ENCODE results near the gene RYR1. TPM values are rescaled to one million over a fixed set of nuclear protein-coding genes. Genes with fewer than 3 reads are reported as not detected.
"Not testable (repeated sequence)": the region's sequence is repeated elsewhere in the genome, so short reads cannot be mapped to it uniquely, and the experiment has no call there.

RYR1 gene
- total RNA-seq, 1 donor from 2014 or later = 3.8 TPM

DNA sequence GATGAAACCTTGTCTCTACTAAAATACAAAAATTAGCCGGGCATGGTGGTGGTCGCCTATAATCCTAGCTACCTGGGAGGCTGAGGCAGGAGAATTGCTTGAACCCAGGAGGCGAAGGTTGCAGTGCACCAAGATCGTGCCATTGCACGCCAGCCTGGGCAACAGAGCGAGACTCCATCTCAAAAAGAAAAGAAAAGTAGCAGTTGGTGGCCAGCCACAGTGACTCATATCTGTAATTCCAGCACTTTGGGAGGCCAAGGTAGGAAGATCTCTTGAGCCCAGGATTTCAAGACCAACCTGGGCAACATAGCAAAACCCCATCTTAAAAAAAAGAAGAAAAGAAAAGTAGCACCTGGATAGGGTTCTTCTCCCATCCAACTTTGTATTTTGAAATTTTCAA, 79.7 kb downstream of the RYR1 start:
- H3K4me3 Mint-ChIP-seq; DNase-seq (ENCODE audit: low spot score); H3K27ac Mint-ChIP-seq; H3K9me3 Mint-ChIP-seq; intact Hi-C loops (cut with micrococcal nuclease); H3K36me3 Mint-ChIP-seq (ENCODE audit: low read depth): not testable (repeated sequence)
- Mint-ChIP-seq H3K27me3 (ENCODE audit: insufficient read depth) (peaks cover 13% of the 10 kb centered on the region), H3K4me1 (ENCODE audit: low read depth) (peaks cover 21% of the 10 kb centered on the region)

DNA sequence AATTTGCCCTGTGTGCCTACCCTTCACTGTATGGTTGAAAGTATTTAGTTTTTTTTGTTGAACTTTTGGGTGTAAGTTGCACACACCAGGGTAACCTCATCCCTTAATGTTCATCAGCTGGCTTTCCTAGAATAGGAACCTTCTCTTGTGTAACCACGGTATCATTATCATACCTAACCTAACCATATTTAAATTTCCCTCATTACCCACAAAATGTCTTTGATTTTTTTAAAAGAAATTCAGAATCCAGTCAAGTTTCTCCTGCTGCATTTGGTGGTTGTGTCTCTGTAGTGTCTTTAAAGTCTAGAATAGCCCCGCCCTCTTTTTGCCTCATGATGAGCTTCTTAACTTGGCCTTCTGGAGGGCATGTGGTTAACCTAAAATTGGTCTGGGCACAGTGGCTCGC, 80.3 kb downstream of the RYR1 start:
- no peaks in the 10 kb centered on the region for H3K36me3 Mint-ChIP-seq (ENCODE audit: low read depth)
- H3K4me3 Mint-ChIP-seq = no peak overlapping the region
- intact Hi-C loops (cut with micrococcal nuclease) = no loop called here
- H3K9me3 Mint-ChIP-seq = no peaks in the 10 kb centered on the region
- peaks cover 21% of the 10 kb centered on the region for H3K4me1 Mint-ChIP-seq (ENCODE audit: low read depth)
- H3K27me3 Mint-ChIP-seq (ENCODE audit: insufficient read depth) = peaks cover 9% of the 10 kb centered on the region
- peak; percentile 19 for DNase-seq (ENCODE audit: low spot score)
- no peak overlapping the region for H3K27ac Mint-ChIP-seq

DNA sequence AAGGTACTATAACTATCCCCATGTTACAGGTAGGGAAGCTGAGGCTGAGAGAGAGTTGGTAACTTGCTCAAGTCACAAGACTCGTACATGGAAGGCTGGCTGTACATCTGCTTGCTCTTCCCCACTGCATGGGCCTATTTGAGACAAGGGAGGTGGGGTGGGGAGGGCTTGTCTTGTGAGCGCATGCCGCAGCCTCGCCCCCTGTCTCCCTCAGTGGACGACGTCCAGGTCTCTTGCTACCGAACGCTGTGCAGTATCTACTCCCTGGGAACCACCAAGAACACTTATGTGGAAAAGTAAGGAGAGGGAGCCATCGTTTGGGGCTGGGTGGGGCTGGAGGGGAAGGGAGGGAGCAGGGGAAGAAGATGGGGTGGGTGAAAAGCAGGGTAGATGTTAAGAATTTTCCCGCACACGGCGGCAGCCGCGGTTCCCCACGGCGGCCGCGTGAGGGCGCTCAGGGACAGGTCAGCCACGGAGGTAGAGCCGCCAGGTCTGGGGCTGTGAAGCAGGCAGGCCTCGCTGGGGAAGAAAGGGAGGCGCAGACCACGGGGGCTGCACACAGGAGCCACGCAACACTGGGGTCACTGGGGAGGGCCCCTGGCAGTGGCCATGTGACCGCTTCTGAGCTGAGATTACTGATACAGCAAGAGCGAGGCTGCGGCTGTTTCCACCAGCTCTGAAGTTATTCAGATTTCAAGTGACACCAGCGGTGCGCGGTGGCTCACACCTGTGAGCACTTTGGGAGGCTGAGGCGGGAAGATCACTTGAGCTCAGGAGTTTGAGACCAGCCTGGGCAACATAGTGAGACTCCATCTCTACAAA, 81.5 kb downstream of the RYR1 start:
- Mint-ChIP-seq H3K9me3 (no peaks in the 10 kb centered on the region), H3K36me3 (ENCODE audit: low read depth) (no peaks in the 10 kb centered on the region), H3K27ac (no peak overlapping the region), H3K4me3 (no peak overlapping the region), H3K4me1 (ENCODE audit: low read depth) (peaks cover 21% of the 10 kb centered on the region), H3K27me3 (ENCODE audit: insufficient read depth) (peaks cover 9% of the 10 kb centered on the region)
- intact Hi-C loops (cut with micrococcal nuclease) = loop anchor here (1.0 kb wide), 6 partner anchors 23 to 437 kb away; partner anchors contain the start of gene FAM98C
- peak; percentile 69 for DNase-seq (ENCODE audit: low spot score)

DNA sequence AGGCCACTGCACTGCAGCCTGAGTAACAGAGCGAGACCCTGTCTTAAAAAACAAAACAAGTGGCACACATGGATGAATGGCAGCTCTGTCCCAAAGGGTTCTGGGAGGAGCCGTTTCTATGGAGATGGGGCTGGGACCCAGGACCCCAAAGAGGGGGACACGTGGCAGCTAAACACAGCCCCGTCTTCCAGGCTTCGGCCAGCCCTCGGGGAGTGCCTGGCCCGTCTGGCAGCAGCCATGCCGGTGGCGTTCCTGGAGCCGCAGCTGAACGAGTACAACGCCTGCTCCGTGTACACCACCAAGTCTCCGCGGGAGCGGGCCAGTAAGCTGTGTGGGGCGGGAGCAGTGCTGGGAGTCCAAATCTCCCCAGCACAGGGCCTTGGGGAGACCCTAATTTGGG, 82.4 kb downstream of the RYR1 start:
- intact Hi-C loops (cut with micrococcal nuclease) = loop anchor here (1.0 kb wide), 6 partner anchors 22 to 436 kb away; partner anchors contain the start of gene FAM98C
- DNase-seq (ENCODE audit: low spot score) = no peak
- peaks cover 2% of the 10 kb centered on the region for H3K27me3 Mint-ChIP-seq (ENCODE audit: insufficient read depth)

DNA sequence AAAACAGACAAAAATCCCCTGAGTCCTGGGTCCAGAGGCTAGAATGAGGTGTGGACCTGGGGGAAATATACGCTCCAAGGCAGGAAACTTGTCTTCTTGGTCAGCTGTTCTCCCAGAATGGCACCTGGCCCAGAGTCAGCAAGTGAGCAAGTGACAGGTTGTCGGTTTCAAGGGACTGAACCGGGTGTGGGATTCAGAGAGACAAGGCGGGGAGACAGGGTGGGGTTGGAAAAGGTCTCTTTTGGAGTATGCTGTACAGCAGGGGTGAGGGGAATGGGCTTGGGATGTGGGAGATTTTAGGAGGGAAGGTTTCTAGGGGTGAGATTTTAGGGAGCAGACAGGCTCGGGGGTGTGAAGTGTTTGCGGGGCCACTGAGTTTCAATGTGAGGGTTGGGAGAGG, 83.3 kb downstream of the RYR1 start:
- Mint-ChIP-seq H3K9me3 (no peaks in the 10 kb centered on the region), H3K4me1 (ENCODE audit: low read depth) (peaks cover 21% of the 10 kb centered on the region), H3K27ac (no peak overlapping the region), H3K27me3 (ENCODE audit: insufficient read depth) (peaks cover 1% of the 10 kb centered on the region), H3K36me3 (ENCODE audit: low read depth) (no peaks in the 10 kb centered on the region), H3K4me3 (no peak overlapping the region)
- DNase-seq (ENCODE audit: low spot score) = no peak
- intact Hi-C loops (cut with micrococcal nuclease) = no loop called here

More for the DNA sequence above, 82.4 kb downstream of the RYR1 start:
- peaks cover 21% of the 10 kb centered on the region for H3K4me1 Mint-ChIP-seq (ENCODE audit: low read depth)
- H3K36me3 Mint-ChIP-seq (ENCODE audit: low read depth) = no peaks in the 10 kb centered on the region
- no peaks in the 10 kb centered on the region for H3K9me3 Mint-ChIP-seq
- H3K27ac Mint-ChIP-seq = no peak overlapping the region
- H3K4me3 Mint-ChIP-seq = no peak overlapping the region

DNA sequence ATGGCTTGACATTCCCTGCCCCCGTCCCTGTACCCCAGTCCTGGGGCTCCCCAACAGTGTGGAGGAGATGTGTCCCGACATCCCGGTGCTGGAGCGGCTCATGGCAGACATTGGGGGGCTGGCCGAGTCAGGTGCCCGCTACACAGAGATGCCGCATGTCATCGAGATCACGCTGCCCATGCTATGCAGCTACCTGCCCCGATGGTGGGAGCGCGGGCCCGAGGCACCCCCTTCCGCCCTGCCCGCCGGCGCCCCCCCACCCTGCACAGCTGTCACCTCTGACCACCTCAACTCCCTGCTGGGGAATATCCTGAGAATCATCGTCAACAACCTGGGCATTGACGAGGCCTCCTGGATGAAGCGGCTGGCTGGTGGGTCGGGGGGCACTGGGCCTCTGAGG, 83.8 kb downstream of the RYR1 start:
- intact Hi-C loops (cut with micrococcal nuclease) = no loop called here
- H3K27ac Mint-ChIP-seq = no peak overlapping the region
- H3K4me1 Mint-ChIP-seq (ENCODE audit: low read depth) = peaks cover 21% of the 10 kb centered on the region
- no peaks in the 10 kb centered on the region for H3K36me3 Mint-ChIP-seq (ENCODE audit: low read depth)
- peaks cover 4% of the 10 kb centered on the region for H3K27me3 Mint-ChIP-seq (ENCODE audit: insufficient read depth)
- no peak overlapping the region for H3K4me3 Mint-ChIP-seq
- DNase-seq (ENCODE audit: low spot score) = no peak
- no peaks in the 10 kb centered on the region for H3K9me3 Mint-ChIP-seq

DNA sequence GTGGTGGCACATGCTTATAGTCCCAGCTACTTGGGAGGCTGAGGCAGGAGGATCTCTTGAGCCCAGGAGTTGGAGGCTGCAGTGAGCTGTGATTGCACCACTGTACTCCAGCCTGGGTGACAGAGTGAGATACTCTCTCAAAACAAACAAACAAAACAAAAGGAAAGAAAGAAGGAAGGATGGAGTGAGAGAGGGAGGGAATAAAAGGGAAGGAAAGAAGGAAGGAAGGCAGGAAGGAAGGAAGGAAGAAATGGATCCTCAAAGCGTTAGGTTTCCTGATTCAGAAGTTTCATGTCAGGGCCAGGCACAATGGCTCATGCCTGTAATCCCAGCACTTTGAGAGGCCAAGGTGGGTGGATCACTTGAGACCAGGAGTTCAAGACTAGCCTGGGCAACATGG, 84.5 kb downstream of the RYR1 start:
- H3K27ac Mint-ChIP-seq; intact Hi-C loops (cut with micrococcal nuclease); DNase-seq (ENCODE audit: low spot score); H3K36me3 Mint-ChIP-seq (ENCODE audit: low read depth); H3K4me3 Mint-ChIP-seq; H3K9me3 Mint-ChIP-seq; H3K27me3 Mint-ChIP-seq (ENCODE audit: insufficient read depth): not testable (repeated sequence)
- peaks cover 20% of the 10 kb centered on the region for H3K4me1 Mint-ChIP-seq (ENCODE audit: low read depth)

DNA sequence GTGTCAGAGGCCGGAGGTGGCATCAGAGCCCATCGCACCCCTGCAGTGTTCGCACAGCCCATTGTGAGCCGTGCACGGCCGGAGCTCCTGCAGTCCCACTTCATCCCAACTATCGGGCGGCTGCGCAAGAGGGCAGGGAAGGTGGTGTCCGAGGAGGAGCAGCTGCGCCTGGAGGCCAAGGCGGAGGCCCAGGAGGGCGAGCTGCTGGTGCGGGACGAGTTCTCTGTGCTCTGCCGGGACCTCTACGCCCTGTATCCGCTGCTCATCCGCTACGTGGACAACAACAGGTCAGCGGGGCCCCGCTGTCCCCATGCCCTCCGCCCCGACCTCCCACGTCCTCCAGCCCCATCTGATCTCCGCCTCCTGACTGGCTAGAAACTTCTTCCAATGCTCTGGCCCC, 85.7 kb downstream of the RYR1 start:
- peaks cover 9% of the 10 kb centered on the region for H3K4me1 Mint-ChIP-seq (ENCODE audit: low read depth)
- intact Hi-C loops (cut with micrococcal nuclease) = no loop called here
- H3K9me3 Mint-ChIP-seq = no peaks in the 10 kb centered on the region
- H3K4me3 Mint-ChIP-seq = no peak overlapping the region
- no peaks in the 10 kb centered on the region for H3K36me3 Mint-ChIP-seq (ENCODE audit: low read depth)
- peaks cover 4% of the 10 kb centered on the region for H3K27me3 Mint-ChIP-seq (ENCODE audit: insufficient read depth)
- no peak for DNase-seq (ENCODE audit: low spot score)
- no peak overlapping the region for H3K27ac Mint-ChIP-seq

DNA sequence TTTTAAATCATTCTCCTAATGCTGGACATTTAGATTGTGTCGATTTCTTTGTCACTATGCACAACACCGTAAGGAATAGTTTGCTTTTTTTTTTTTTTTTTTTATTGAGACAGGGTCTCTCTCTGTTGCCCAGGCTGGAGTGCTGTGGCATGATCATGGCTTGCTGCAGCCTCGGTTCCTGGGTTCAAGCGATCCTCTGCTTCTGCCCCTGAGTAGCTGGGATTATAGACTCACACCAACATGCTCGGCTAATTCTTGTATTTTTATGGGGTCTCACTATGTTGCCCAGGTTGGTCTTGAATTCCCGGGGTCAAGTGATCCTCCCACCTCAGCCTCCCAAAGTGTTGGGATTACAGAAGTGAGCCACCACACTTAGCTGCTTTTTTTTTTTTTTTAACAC, 86.5 kb downstream of the RYR1 start:
- no peak overlapping the region for H3K4me3 Mint-ChIP-seq
- H3K27ac Mint-ChIP-seq = no peak overlapping the region
- DNase-seq (ENCODE audit: low spot score) = no peak
- intact Hi-C loops (cut with micrococcal nuclease) = no loop called here
- no peaks in the 10 kb centered on the region for H3K36me3 Mint-ChIP-seq (ENCODE audit: low read depth)
- H3K4me1 Mint-ChIP-seq (ENCODE audit: low read depth) = peaks cover 4% of the 10 kb centered on the region
- no peaks in the 10 kb centered on the region for H3K9me3 Mint-ChIP-seq
- H3K27me3 Mint-ChIP-seq (ENCODE audit: insufficient read depth) = peaks cover 4% of the 10 kb centered on the region

DNA sequence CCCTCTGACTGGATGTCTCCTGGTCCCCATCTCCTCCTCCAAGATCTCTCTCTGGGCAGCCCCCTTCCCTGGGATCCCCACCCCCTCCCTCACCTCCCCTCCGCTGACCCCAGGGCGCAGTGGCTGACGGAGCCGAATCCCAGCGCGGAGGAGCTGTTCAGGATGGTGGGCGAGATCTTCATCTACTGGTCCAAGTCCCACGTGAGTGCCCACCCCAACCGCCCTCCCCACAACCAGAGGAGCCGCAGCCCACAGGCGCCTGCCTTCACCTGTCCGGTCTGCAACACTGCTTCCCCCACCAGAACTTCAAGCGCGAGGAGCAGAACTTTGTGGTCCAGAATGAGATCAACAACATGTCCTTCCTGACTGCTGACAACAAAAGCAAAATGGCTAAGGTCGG, 89.4 kb downstream of the RYR1 start:
- no peaks in the 10 kb centered on the region for H3K4me1 Mint-ChIP-seq (ENCODE audit: low read depth)
- no peaks in the 10 kb centered on the region for H3K36me3 Mint-ChIP-seq (ENCODE audit: low read depth)
- intact Hi-C loops (cut with micrococcal nuclease) = no loop called here
- no peak overlapping the region for H3K4me3 Mint-ChIP-seq
- H3K27ac Mint-ChIP-seq = no peak overlapping the region
- H3K27me3 Mint-ChIP-seq (ENCODE audit: insufficient read depth) = peaks cover 4% of the 10 kb centered on the region
- no peaks in the 10 kb centered on the region for H3K9me3 Mint-ChIP-seq
- no peak for DNase-seq (ENCODE audit: low spot score)

DNA sequence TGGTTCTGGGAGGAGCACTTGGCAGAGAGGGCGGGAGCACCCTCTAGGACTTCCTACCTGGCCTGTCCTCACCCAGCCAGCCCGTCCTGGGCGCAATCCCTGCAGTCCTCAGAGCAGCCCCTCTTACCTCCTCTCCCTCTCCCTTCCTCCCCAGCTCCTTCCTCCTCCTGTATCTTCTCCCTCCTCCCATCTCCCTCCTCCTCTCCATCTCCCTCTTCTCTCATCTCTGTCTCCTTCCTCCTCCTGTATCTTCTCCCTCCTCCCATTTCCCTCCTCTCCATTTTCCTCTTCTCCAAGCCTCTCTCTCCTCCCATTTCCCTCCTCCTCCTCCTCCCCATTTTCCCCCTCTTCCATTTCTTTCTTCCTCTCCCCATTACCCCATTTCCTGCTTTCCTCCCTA, 89.8 kb downstream of the RYR1 start:
- no peak for DNase-seq (ENCODE audit: low spot score)
- H3K27me3 Mint-ChIP-seq (ENCODE audit: insufficient read depth) = peaks cover 4% of the 10 kb centered on the region
- H3K9me3 Mint-ChIP-seq = no peaks in the 10 kb centered on the region
- H3K36me3 Mint-ChIP-seq (ENCODE audit: low read depth) = no peaks in the 10 kb centered on the region
- H3K4me3 Mint-ChIP-seq = no peak overlapping the region
- no peaks in the 10 kb centered on the region for H3K4me1 Mint-ChIP-seq (ENCODE audit: low read depth)
- intact Hi-C loops (cut with micrococcal nuclease) = no loop called here
- no peak overlapping the region for H3K27ac Mint-ChIP-seq

DNA sequence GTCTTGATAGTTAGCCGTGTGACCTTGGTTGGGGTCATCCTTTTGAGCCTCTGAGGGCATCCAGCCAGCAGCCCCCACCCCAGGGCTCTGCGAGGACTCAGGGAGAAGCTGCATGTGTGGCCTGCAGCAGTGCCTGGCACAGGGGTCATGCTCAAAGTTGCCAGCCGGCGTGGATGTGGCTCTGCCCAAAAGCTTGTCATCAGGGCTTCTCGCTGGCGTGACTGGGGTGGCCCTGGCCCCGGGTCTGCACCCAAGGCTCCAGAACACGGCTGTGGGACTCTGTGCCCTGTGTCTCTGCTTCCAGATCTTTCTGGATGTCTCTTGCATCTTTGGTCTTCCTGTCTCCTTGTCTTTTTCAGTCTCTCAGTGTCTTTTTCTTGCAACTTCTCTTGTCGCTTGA, 90.9 kb downstream of the RYR1 start:
- Mint-ChIP-seq H3K27me3 (ENCODE audit: insufficient read depth) (peaks cover 5% of the 10 kb centered on the region), H3K36me3 (ENCODE audit: low read depth) (no peaks in the 10 kb centered on the region), H3K4me1 (ENCODE audit: low read depth) (no peaks in the 10 kb centered on the region), H3K4me3 (no peak overlapping the region), H3K9me3 (no peaks in the 10 kb centered on the region), H3K27ac (no peak overlapping the region)
- DNase-seq (ENCODE audit: low spot score) = no peak
- intact Hi-C loops (cut with micrococcal nuclease) = no loop called here

DNA sequence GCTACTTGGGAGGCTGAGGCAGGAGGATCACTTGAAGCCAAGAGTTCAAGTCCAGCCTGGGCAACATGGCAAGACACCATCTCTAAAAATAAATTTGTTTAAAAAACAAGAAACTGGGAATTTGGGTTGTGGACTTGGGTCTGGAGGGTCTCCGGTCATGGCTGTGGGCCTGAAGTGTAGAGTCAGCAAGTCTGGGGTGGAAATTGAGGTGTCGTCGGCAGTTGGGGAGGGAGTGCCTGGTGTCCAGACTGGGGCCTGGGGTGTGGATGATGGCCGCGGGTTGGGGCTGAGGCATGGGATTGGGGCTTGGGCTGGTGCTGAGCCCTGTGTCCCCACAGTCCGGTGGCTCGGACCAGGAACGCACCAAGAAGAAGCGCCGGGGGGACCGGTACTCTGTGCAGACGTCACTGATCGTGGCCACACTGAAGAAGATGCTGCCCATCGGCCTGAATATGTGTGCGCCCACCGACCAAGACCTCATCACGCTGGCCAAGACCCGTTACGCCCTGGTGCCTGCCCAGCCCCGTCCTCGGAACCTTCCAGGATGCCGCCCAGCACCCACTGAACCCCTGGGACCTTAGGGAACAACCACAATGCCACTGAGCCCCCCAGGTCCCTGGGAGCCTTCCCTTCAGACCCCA, 91.6 kb downstream of the RYR1 start:
- Mint-ChIP-seq H3K27ac (no peak overlapping the region), H3K36me3 (ENCODE audit: low read depth) (no peaks in the 10 kb centered on the region), H3K9me3 (no peaks in the 10 kb centered on the region), H3K4me1 (ENCODE audit: low read depth) (no peaks in the 10 kb centered on the region), H3K27me3 (ENCODE audit: insufficient read depth) (peaks cover 4% of the 10 kb centered on the region), H3K4me3 (no peak overlapping the region)
- no peak for DNase-seq (ENCODE audit: low spot score)
- intact Hi-C loops (cut with micrococcal nuclease) = no loop called here
